Activated B cell treated with CpG ODN at 0.5 μM for 24 hours (primary cell): ENCODE results near the gene TANGO2. TPM values are rescaled to one million over a fixed set of nuclear protein-coding genes. Genes with fewer than 3 reads are reported as not detected.
A peak's percentile ranks its signal among the peaks of the same experiment; 100 is the strongest.

Experiments
- ATAC-seq: fragments of 200-7000 bp; cut with Tn5 transposase; one replicate; pipeline ENCODE4 v1.10.0; 2021; ENCODE audit warnings: low read depth, mild to moderate bottlenecking, moderate library complexity
- CTCF ChIA-PET: fragments of 350-600 bp; sonication (Branson Sonifier 250); formaldehyde crosslinking; loops from one replicate; lab custom pipeline; 2021; ENCODE audit warnings: antibody characterized with exemption; lab: Charles Lee
- POLR2A ChIA-PET: fragments of 350-600 bp; sonication (Branson Sonifier 250); formaldehyde crosslinking; loops from one replicate; lab custom pipeline; 2021; ENCODE audit warnings: antibody characterized with exemption; lab: Charles Lee
- DNase-seq: peaks from one replicate; pipeline ENCODE4 v3.0.0; 2022
- H3K27ac Mint-ChIP-seq: one replicate; pipeline ENCODE4 v1.8.0; 2020; ENCODE audit warnings: mixed read lengths
- H3K27me3 Mint-ChIP-seq: one replicate; pipeline ENCODE4 v1.8.0; 2021; ENCODE audit warnings: mixed read lengths
- H3K36me3 Mint-ChIP-seq: one replicate; pipeline ENCODE4 v1.8.0; 2021; ENCODE audit warnings: low read depth, mixed read lengths
- H3K4me1 Mint-ChIP-seq: one replicate; pipeline ENCODE4 v1.8.0; 2021; ENCODE audit warnings: mixed read lengths
- H3K4me3 Mint-ChIP-seq: one replicate; pipeline ENCODE4 v1.8.0; 2020; ENCODE audit warnings: mild to moderate bottlenecking, mixed read lengths
- H3K9me3 Mint-ChIP-seq: one replicate; pipeline ENCODE4 v1.8.0; 2020; ENCODE audit warnings: mixed read lengths
- intact Hi-C: fragments of 100-400 bp; cut with micrococcal nuclease; formaldehyde crosslinking; loops from one replicate; pipeline ENCODE4 v1.15.1; 2024
- total RNA-seq: library from RNA; stranded (reverse); gene quantifications from 2 replicates; pipeline ENCODE4 v1.2.3, GENCODE V29; 2022
- TF ChIP-seq, protein P1 (sequence below): fragments of 200-600 bp; IDR thresholded peaks from one replicate; pipeline ENCODE4 v1.8.0; 2022; ENCODE audit warnings: antibody characterized with exemption, mild to moderate bottlenecking

TANGO2 gene, protein sequence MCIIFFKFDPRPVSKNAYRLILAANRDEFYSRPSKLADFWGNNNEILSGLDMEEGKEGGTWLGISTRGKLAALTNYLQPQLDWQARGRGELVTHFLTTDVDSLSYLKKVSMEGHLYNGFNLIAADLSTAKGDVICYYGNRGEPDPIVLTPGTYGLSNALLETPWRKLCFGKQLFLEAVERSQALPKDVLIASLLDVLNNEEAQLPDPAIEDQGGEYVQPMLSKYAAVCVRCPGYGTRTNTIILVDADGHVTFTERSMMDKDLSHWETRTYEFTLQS
- total RNA-seq, result 46.1 and 47.2 TPM in 2 replicates

DNA sequence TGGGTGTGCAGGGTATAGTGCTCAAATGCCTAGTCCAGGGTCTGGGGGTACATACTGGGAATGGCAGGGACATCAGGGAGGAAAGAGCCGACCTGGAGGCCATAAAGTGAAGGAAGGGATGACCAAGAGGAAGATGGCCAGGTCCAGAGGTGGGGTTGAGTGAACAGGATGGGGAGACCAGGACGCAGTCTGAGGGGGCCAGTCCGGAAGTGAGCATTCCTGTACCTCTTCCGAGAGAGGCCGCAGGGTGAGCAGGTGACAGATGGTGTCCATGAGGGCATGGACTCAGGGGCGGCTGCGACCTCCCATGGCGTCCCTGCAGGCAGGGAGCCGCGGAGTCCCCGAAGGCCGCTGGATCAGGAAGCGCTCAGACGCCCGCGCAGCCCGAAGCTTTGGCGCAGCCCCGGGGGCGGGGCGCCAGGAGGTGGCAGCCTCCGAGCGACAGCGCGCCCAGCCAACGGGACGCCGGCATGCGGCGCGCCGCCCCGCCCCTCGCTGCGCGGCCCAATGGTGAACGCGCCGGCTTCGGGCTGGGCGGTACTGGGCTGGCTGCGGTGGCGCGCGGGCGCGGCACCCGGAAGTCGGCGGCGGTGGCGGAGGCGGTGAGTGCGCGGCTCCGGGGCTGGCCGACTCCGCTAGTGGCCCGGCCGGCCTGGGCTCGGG is at the start of gene TANGO2:
TANGO2 (plus strand) TSS at position 578 of the 663 bp plus-strand sequence. CDS start 15,689 bp downstream, outside the sequence.
- DNase-seq (peak; percentile 95), ATAC-seq (peak; percentile 89)
- Mint-ChIP-seq H3K27me3 (no peaks in the 10 kb centered on the region), H3K27ac (peak within 1 kb of the TSS; percentile 92), H3K36me3 (peaks cover 10% of the 10 kb centered on the region), H3K4me3 (peak within 1 kb of the TSS; percentile 94), H3K4me1 (peaks cover 44% of the 10 kb centered on the region), H3K9me3 (no peaks in the 10 kb centered on the region)
- CTCF ChIA-PET, result interaction anchor here (0.6 kb wide), 1 partner anchor 290 kb away, joined by 3 read pairs; no protein-coding TSS in a partner anchor
- TF ChIP-seq, protein P1, sequence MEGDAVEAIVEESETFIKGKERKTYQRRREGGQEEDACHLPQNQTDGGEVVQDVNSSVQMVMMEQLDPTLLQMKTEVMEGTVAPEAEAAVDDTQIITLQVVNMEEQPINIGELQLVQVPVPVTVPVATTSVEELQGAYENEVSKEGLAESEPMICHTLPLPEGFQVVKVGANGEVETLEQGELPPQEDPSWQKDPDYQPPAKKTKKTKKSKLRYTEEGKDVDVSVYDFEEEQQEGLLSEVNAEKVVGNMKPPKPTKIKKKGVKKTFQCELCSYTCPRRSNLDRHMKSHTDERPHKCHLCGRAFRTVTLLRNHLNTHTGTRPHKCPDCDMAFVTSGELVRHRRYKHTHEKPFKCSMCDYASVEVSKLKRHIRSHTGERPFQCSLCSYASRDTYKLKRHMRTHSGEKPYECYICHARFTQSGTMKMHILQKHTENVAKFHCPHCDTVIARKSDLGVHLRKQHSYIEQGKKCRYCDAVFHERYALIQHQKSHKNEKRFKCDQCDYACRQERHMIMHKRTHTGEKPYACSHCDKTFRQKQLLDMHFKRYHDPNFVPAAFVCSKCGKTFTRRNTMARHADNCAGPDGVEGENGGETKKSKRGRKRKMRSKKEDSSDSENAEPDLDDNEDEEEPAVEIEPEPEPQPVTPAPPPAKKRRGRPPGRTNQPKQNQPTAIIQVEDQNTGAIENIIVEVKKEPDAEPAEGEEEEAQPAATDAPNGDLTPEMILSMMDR, result no peak
- intact Hi-C loops, result loop anchor here (2.0 kb wide), 2 partner anchors 60 to 96 kb away; partner anchors contain the start of genes DGCR8, RANBP1 and TRMT2A
- POLR2A ChIA-PET, result interaction anchor here (0.6 to 5.6 kb wide), 12 partner anchors 9 to 682 kb away, joined by 3 to 59 read pairs (median 5); partner anchors contain the start of genes COMT, TRMT2A and TXNRD2

DNA sequence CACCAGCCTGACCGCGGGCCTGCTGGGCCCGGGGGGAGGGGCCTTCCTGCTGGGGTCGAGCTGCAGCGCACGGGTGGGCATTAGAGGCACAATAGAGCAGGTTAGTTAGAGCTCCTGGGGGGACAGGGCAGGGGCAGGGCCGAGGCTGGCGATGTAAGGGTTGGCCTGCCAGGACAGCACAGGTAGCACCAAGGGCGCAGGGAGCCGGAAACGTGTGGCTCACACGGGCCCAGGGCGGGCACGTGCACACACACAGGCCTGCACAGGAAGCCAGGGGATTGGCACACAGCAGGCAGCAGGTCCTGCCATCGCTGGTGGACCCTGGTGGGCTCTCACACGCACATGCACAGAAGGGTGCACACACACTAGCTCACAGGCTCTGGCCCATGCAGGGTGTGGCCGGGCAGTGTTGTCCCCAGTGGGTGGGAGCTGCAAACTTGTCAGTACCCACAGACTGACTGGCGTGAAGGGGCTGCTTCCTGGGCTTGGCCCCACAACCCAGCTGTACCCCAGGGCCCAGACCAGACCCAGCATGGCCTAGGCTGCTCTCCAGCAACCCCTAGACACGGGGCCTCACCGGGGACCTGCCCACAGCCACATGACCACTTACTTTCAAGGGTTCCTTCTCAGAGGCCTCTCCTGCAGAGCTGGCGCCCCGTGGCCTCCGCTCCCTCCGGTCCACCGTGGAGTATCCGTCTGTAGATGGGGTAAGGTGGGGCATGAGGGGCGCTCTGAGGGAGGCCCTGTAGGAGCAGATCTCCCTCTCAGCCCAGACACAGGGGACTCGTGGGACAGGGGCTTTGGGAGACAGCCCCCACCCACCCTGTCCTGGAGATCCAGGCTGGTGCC is 49.4 kb upstream of the TANGO2 start:
- POLR2A ChIA-PET, result interaction anchor here (0.8 kb wide), 1 partner anchor 55 kb away, joined by 3 read pairs; no protein-coding TSS in a partner anchor
- Mint-ChIP-seq H3K27ac (no peak overlapping the region), H3K4me1 (peaks cover 9% of the 10 kb centered on the region)

DNA sequence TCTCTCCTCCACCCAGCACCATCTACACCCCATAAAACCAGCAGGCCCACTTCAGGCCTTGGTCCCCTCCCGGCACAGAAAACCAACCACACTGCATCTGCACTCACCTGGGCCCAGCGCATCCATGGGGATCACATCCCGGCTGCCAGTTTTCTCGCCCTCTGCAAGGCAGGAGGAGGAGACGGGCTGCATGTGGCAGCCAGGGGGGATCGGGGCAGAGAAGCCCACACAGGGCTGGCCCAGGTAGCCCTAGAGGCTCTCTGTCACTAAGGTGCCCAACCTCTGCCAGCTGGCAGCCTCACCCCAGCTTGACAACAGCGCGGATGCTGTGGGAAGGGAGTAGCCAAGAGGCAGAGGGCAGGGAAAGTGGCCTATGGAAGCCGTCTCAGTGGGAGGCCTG is 48.7 kb upstream of the TANGO2 start:
- Mint-ChIP-seq H3K4me1 (peaks cover 9% of the 10 kb centered on the region), H3K9me3 (no peaks in the 10 kb centered on the region), H3K4me3 (no peak overlapping the region), H3K27ac (no peak overlapping the region), H3K27me3 (no peaks in the 10 kb centered on the region), H3K36me3 (peaks cover 12% of the 10 kb centered on the region)
- ChIA-PET CTCF (interaction anchor here (1.0 to 3.0 kb wide), 2 partner anchors 16 to 42 kb away, joined by 3 to 33 read pairs; no protein-coding TSS in a partner anchor), POLR2A (no interaction called here)
- ATAC-seq (no peak), DNase-seq (no peak)
- intact Hi-C loops, result no loop called here
- TF ChIP-seq, protein P1, result no peak

More for the DNA sequence above, 49.4 kb upstream of the TANGO2 start:
- H3K4me3 Mint-ChIP-seq, result no peak overlapping the region
- DNase-seq, result no peak
- CTCF ChIA-PET, result interaction anchor here (1.0 to 3.0 kb wide), 4 partner anchors 15 to 186 kb away, joined by 3 to 33 read pairs (median 4); no protein-coding TSS in a partner anchor
- no peaks in the 10 kb centered on the region for H3K9me3 Mint-ChIP-seq
- intact Hi-C loops, result loop anchor here (2.0 kb wide), 2 partner anchors 67 to 145 kb away; partner anchors contain the start of genes RANBP1 and TRMT2A
- TF ChIP-seq, protein P1, result no peak
- H3K27me3 Mint-ChIP-seq, result no peaks in the 10 kb centered on the region
- peaks cover 20% of the 10 kb centered on the region for H3K36me3 Mint-ChIP-seq
- no peak for ATAC-seq

DNA sequence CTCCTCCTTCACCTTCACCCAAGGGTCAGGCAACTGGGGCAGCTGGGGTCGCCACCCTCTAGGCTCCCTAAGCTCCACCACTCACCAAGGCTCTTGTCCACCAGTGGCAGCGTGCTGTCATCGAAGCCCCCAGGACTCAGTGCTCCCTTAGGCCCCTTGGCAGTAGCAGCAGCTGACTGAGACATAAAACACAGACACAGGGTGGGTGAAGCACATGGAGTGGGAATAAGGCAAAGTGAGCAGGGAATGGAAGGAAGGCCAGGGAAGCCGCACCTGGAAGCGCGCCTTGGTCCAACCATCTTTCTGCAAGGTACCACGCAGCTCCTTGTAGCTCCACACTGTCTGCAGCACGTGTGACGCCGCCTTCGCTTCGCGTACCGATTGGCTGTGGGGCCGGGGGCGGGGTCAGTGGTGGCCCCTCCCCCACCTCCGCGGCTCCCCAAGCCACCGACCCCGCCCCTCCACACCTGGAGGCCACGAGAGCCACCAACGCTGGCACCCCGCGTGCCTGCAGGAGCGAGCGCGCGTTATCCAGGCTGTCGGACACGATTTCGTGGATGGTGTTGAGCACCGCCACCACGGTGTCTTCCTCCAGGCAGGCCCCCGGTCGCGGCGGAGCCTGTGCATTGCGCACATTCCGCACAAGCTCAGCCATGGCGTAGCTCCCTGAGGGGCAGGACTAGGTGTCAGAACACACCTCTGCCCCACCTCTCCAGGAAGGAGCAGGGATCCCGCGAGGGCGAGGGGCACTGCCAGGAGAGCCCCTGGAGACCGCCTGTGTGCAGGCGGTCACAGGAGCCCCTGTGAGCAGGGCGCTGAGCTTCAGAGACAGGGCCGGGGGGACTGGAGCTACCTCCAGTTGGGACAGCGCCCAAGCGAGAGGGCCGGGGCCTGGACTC is 48.0 kb upstream of the TANGO2 start:
- no peaks in the 10 kb centered on the region for H3K9me3 Mint-ChIP-seq
- peaks cover 6% of the 10 kb centered on the region for H3K36me3 Mint-ChIP-seq
- TF ChIP-seq, protein P1, result no peak
- POLR2A ChIA-PET, result no interaction called here
- intact Hi-C loops, result no loop called here
- ATAC-seq, result no peak
- no peak for DNase-seq
- H3K27me3 Mint-ChIP-seq, result no peaks in the 10 kb centered on the region
- no peak overlapping the region for H3K4me3 Mint-ChIP-seq
- no peak overlapping the region for H3K27ac Mint-ChIP-seq
- H3K4me1 Mint-ChIP-seq, result peaks cover 9% of the 10 kb centered on the region
- CTCF ChIA-PET, result interaction anchor here (1.0 to 3.0 kb wide), 2 partner anchors 41 to 61 kb away, joined by 3 to 33 read pairs; no protein-coding TSS in a partner anchor
